ENCODE results near the gene EHBP1L1.

Gene EHBP1L1

DNA sequence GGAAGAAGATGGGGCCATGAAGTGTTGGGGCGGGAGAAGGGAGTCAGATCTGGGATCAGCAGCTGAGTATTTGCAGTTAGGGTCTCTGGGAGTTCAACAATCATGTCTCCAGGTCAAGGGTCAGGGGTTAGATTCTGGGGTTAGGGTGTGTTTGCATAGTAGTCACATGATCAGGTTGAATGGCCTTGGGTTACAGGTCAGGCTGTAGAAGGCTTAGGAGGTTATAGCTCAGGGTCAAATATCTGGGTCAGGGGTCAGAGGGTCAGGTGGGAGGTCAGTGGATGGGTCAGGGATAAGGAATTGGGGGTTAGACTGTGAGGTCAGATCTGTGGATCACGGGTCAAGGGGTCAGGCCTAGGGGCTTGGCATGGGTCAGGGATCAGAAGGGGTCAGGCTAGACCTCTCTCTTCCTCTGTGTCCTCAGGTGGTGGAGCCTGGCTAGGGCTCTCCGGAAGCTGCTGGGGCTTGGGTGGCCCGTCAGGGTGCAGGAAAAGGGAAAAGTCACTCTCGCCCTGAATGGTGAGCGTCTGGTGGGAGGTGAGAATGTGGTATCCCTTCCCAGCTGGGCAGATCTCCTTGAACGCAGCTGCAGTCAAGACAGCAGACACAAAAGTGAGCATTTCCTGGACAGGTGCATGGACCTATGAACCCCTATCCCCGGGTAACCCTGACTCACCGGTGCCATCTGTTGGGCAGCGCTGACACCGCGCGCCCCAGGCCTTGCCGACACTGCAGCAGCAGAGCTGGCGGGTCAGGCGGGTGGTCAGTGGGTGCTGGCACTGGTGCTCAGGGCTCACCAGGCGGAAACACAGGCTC is 24.1 kb upstream of the EHBP1L1 start:
- ATAC-seq: peak; percentile 35
- TF ChIP-seq SNAI2 (CRISPR knock-in tag; IDR thresholded peaks at IDR 0.05): peak; percentile 86; the same call in 1 of the 2 replicates
- TF ChIP-seq, protein P1, sequence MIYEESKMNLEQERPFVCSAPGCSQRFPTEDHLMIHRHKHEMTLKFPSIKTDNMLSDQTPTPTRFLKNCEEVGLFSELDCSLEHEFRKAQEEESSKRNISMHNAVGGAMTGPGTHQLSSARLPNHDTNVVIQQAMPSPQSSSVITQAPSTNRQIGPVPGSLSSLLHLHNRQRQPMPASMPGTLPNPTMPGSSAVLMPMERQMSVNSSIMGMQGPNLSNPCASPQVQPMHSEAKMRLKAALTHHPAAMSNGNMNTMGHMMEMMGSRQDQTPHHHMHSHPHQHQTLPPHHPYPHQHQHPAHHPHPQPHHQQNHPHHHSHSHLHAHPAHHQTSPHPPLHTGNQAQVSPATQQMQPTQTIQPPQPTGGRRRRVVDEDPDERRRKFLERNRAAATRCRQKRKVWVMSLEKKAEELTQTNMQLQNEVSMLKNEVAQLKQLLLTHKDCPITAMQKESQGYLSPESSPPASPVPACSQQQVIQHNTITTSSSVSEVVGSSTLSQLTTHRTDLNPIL (CRISPR knock-in tag; IDR thresholded peaks at IDR 0.05; ENCODE audit: low read depth): no peak

DNA sequence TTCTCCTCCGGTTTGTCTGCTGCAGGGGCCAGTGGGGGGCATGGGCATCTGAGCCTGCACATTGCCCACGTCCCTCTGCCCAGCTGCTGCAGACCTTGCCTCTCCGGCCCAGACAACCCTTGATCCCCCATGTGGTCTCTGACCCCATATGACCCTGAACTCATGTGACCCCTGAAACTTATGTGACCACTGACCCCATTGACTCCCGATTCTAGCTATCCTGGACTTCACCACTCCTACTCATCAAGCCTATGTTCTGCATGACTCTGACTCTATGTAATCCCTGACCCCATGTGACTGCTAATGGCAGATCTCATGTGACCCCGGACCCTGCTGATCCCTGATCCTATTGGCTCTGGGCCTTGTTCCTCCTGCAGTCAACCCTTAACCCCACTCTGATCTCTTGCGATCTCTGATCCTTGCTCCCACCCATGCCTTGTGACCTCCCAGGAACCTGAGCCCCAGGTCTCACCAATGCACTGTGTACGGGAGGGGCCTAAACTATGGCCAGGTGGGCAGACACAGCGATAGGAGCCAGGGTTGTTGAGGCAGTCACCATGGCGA is 23.4 kb upstream of the EHBP1L1 start:
- no peak for ATAC-seq
- no peak for TF ChIP-seq ARNTL (CRISPR knock-in tag; IDR thresholded peaks at IDR 0.05; ENCODE audit: borderline replicate concordance, low read depth)
- TF ChIP-seq BACH2 (CRISPR knock-in tag; IDR thresholded peaks at IDR 0.05; ENCODE audit: borderline replicate concordance): no peak
- TF ChIP-seq ESRRG (CRISPR knock-in tag; IDR thresholded peaks at IDR 0.05): no peak
- TF ChIP-seq ISL1 (CRISPR knock-in tag; IDR thresholded peaks at IDR 0.05): no peak
- TF ChIP-seq ZNF8 (CRISPR knock-in tag; IDR thresholded peaks at IDR 0.05): no peak
- TF ChIP-seq RARB (CRISPR knock-in tag; IDR thresholded peaks at IDR 0.05): no peak
- TF ChIP-seq, protein P2, sequence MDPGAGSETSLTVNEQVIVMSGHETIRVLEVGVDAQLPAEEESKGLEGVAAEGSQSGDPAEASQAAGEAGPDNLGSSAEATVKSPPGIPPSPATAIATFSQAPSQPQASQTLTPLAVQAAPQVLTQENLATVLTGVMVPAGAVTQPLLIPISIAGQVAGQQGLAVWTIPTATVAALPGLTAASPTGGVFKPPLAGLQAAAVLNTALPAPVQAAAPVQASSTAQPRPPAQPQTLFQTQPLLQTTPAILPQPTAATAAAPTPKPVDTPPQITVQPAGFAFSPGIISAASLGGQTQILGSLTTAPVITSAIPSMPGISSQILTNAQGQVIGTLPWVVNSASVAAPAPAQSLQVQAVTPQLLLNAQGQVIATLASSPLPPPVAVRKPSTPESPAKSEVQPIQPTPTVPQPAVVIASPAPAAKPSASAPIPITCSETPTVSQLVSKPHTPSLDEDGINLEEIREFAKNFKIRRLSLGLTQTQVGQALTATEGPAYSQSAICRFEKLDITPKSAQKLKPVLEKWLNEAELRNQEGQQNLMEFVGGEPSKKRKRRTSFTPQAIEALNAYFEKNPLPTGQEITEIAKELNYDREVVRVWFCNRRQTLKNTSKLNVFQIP (CRISPR knock-in tag; IDR thresholded peaks at IDR 0.05; ENCODE audit: borderline replicate concordance, low read depth): no peak
- TF ChIP-seq TCF4 (CRISPR knock-in tag; IDR thresholded peaks at IDR 0.05; ENCODE audit: borderline replicate concordance): no peak
- TF ChIP-seq SNAI2 (CRISPR knock-in tag; IDR thresholded peaks at IDR 0.05): no peak

DNA sequence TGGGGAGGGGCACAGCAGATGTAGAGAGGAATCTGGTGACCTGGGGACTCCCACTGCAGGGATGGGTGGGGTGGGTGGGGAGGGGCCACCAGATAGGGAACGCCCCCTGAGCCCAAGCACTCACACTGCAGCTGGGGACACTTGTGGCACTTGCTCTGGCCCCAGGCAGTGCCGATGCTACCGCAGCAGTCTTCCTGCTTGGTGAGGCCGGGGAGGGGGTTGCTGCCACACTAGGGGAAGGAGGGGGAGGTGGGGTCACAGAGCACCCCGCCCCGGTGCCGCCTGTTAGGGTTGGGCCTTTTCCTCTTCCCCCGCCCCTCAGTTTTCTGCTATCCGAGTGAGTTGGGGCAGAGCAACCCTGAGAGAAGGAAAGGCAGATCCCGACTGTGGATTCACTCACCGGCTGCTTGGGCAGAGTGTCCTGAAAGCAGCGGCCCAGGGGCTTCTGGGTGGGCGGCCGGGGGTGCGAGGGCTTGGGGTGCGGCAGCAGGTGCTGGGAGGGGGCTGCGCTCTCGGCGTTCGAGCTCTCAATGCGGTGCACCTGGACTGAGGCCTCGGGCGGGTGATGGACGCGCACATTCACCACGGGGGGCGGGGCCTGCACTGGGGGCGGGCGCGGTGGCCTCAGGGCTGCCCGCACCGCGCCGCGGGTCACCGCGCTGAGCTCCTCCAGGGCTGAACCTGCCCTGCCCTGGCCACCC is 22.4 kb upstream of the EHBP1L1 start:
- no peak for ATAC-seq
- TF ChIP-seq, protein P3, sequence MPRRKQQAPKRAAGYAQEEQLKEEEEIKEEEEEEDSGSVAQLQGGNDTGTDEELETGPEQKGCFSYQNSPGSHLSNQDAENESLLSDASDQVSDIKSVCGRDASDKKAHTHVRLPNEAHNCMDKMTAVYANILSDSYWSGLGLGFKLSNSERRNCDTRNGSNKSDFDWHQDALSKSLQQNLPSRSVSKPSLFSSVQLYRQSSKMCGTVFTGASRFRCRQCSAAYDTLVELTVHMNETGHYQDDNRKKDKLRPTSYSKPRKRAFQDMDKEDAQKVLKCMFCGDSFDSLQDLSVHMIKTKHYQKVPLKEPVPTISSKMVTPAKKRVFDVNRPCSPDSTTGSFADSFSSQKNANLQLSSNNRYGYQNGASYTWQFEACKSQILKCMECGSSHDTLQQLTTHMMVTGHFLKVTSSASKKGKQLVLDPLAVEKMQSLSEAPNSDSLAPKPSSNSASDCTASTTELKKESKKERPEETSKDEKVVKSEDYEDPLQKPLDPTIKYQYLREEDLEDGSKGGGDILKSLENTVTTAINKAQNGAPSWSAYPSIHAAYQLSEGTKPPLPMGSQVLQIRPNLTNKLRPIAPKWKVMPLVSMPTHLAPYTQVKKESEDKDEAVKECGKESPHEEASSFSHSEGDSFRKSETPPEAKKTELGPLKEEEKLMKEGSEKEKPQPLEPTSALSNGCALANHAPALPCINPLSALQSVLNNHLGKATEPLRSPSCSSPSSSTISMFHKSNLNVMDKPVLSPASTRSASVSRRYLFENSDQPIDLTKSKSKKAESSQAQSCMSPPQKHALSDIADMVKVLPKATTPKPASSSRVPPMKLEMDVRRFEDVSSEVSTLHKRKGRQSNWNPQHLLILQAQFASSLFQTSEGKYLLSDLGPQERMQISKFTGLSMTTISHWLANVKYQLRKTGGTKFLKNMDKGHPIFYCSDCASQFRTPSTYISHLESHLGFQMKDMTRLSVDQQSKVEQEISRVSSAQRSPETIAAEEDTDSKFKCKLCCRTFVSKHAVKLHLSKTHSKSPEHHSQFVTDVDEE (CRISPR knock-in tag; IDR thresholded peaks at IDR 0.05): no peak
- TF ChIP-seq ZFP30 (CRISPR knock-in tag; IDR thresholded peaks at IDR 0.05) (no peak), SNAI2 (CRISPR knock-in tag; IDR thresholded peaks at IDR 0.05) (no peak), ZC3H10 (CRISPR knock-in tag; IDR thresholded peaks at IDR 0.05) (no peak), RARB (CRISPR knock-in tag; IDR thresholded peaks at IDR 0.05) (no peak)
- TF ChIP-seq, protein P1 (CRISPR knock-in tag; IDR thresholded peaks at IDR 0.05; ENCODE audit: low read depth): no peak

DNA sequence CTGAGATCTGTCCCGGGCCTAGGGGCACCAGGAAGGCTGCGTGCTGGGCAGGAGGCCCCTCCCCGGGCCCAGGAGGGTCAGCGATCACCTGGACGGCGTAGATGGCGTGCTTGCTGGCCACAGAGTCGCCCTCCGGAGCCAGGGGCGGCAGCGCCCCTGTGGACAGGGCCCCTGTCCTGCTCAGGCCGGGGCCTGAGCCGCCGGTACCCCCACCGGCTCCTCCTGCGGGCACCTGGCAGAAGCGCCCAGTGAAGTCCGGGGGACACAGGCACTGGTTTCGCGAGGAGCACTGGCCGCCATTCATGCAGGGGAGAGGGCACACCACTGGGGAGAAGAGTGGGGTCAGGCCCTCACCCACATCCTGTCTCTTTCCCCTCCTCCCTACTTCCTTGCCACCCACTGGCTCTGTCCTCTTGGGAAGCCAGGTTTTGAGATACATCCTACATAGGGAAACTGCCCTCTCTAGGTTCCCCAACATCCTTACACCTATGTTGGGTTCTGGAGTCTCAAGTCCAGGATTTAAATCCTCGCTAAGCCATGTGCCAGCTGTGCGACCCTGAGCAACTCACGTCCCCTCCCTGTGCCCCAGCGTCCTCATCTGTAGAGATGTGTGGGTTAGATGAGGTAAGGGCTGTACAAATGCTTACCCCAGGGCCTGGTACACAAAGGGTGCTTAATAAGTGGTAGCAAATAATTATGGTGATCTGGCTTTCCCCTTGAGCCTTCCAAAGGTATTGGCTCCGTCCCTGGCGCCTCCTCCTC is 21.6 kb upstream of the EHBP1L1 start:
- TF ChIP-seq ZC3H10 (CRISPR knock-in tag; IDR thresholded peaks at IDR 0.05) (no peak), ZNF8 (CRISPR knock-in tag; IDR thresholded peaks at IDR 0.05) (no peak), OSR1 (CRISPR knock-in tag; IDR thresholded peaks at IDR 0.05) (no peak), ARNTL (CRISPR knock-in tag; IDR thresholded peaks at IDR 0.05; ENCODE audit: borderline replicate concordance, low read depth) (no peak), ZFP3 (CRISPR knock-in tag; IDR thresholded peaks at IDR 0.05) (no peak), ZNF70 (CRISPR knock-in tag; IDR thresholded peaks at IDR 0.05) (no peak), SNAI2 (CRISPR knock-in tag; IDR thresholded peaks at IDR 0.05) (no peak), TOX (CRISPR knock-in tag; IDR thresholded peaks at IDR 0.05; ENCODE audit: borderline replicate concordance) (no peak)
- TF ChIP-seq, protein P4, sequence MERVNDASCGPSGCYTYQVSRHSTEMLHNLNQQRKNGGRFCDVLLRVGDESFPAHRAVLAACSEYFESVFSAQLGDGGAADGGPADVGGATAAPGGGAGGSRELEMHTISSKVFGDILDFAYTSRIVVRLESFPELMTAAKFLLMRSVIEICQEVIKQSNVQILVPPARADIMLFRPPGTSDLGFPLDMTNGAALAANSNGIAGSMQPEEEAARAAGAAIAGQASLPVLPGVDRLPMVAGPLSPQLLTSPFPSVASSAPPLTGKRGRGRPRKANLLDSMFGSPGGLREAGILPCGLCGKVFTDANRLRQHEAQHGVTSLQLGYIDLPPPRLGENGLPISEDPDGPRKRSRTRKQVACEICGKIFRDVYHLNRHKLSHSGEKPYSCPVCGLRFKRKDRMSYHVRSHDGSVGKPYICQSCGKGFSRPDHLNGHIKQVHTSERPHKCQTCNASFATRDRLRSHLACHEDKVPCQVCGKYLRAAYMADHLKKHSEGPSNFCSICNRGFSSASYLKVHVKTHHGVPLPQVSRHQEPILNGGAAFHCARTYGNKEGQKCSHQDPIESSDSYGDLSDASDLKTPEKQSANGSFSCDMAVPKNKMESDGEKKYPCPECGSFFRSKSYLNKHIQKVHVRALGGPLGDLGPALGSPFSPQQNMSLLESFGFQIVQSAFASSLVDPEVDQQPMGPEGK (CRISPR knock-in tag; IDR thresholded peaks at IDR 0.05; ENCODE audit: borderline replicate concordance): no peak
- TF ChIP-seq, protein P3 (CRISPR knock-in tag; IDR thresholded peaks at IDR 0.05): no peak
- ATAC-seq: no peak
